IPS-NIHi7 (cell line): ENCODE results near the gene ANKRD55.
A peak's percentile ranks its signal among the peaks of the same experiment; 100 is the strongest.
"Not testable (repeated sequence)": the region's sequence is repeated elsewhere in the genome, so short reads cannot be mapped to it uniquely, and the experiment has no call there.

ENCODE experiments used
- DNase-seq: peaks from one replicate; pipeline ENCODE4 v3.0.0; 2012; ENCODE audit warnings: mixed read lengths; ENCODE audit errors: extremely low spot score

Gene ANKRD55

DNA sequence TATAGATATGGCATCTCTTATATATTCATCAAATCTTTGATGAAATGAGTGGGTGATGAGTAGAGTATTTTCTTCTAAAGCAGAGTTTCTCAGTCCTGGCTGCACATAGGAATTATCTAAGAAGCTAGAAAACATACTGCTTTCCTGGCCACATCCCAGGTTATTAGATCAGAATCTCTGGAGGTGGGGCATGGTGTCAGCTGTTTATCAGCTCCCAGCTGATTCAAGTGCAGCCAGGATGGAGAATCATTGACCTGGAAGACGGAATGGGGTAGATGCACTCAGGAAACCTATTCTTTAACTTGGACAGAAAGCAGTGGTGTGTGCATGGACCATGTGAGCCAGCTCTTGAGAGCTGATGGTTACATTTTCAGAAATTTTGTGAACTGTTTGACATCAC is 130.2 kb downstream of the ANKRD55 start:
- DNase-seq = no peak

GRCh38 chr5:56102207-56102606 is 130.9 kb downstream of the ANKRD55 start:
- DNase-seq = not testable (repeated sequence)

- DNase-seq = no peak
Measured at GRCh38 chr5:56101180-56101579, 131.9 kb downstream of the ANKRD55 start.

- DNase-seq = no peak
Measured at GRCh38 chr5:56100439-56101176, 132.5 kb downstream of the ANKRD55 start.

DNA sequence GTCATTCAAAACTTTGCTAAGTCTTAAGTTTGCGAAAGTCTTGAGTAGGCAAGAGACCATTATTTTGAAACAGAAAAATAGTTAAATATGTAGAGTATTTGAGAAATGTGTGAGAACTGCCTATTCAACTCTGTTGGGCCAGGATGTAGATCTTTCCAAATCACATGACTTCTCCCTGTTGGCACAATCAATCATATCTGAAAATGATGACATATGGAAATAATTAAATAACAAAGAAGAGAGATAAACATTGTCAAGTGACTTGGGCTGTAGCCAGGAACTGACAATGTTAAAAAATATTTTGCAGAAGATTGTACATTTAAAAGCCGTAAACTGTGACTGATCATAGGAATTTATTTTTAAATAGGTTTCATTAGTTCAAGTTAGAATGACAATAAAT is 133.8 kb downstream of the ANKRD55 start:
- DNase-seq = no peak

DNA sequence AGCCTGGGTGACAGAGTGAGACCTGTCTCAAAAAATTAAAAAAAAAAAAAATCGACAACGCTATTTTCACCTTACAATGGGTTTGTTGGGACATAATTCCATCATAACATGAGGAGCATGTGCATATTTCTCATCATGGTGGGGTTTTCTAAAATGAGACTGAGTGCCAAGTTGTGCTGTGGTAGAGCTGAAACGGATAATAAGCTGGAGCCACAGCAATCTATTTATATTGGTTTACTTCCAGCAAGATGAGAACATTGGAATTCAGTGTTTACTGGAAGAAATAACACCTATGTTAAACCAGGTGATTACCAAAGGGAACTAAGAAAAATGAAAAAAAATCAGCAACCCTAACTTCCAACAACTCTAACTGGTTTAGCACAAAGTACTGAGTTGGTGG is 136.1 kb downstream of the ANKRD55 start:
- DNase-seq = no peak

DNA sequence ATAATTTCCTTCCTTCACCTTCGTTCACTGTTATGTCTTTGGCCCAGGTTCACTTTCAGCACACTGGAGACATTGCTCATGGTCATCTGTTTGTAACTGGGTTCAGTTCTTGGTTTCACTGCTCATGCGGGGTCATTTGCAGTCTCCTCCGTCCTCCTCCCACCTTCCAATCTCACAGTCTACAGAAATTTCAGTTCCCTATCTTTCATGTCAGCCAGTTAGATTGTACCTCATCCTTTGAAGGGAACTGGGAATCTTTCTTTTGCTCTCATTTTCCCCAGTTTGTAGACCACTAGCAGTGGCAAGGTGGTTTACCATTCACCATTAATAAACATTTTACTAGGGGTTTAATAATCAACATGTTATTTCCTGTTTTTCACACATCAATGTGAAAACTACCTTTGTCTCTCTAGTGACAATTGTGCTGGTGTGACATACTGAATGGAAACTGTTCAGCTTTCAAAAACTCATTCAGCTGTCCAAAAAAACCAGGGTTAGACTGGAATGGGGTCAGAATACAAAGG is 137.5 kb downstream of the ANKRD55 start:
- DNase-seq = no peak

DNA sequence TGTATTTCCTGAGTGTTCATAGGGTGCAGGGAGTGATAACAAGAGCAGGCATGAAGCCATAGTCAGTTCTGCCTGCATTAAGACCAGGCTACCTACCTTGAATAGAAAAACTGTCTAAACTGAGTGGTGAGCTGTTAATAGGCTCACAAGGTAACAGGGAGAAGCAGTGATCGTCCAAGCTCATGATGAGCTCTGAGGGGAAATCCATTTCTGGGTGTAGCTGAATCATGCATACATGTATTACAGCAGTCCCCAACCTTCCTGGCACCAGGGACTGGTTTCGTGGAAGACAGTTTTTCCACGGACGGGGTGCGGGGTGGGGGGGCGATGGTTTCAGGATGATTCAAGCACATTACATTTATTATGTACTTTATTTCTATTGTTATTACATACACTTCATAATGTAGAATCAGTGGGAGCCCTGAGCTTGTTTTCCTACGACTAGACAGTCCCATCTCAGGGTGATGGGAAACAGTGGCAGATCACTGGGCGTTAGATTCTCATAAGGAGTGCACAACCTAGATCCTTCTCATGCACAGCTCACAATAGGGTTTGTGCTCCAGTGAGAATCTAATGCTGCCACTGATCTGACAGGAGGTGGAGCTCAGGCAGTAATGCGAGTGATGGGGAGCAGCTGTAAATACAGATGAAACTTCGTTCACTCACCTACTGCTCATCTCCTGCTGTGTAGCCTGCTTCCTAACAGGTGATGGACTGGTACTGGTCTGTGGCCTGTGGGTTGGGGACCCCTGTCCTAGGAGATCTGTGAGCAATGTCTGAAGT is 138.4 kb downstream of the ANKRD55 start:
- DNase-seq = no peak

- DNase-seq = no peak
Measured at GRCh38 chr5:56093970-56094369, 139.2 kb downstream of the ANKRD55 start.

GRCh38 chr5:56092115-56092514 is 141.0 kb downstream of the ANKRD55 start:
- no peak for DNase-seq

DNA sequence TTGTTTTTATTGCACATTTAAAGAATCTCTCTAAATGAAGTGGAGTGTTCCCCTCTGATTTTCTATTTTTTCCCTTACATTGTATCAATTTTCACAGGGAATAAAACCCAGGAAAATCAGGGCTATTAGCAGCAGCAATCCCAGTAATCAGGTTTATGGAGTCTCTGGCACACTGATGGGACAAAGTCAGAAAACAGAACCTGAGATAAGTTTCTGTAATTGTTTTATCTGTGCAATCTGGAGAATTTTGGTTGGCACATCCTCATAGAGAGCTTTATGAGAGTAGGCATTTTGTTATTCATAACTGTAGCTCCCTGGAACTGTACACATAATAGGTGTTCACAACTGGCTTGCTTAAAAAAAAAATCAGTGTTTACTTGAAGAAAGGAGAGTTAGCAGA is 141.5 kb downstream of the ANKRD55 start:
- no peak for DNase-seq

DNA sequence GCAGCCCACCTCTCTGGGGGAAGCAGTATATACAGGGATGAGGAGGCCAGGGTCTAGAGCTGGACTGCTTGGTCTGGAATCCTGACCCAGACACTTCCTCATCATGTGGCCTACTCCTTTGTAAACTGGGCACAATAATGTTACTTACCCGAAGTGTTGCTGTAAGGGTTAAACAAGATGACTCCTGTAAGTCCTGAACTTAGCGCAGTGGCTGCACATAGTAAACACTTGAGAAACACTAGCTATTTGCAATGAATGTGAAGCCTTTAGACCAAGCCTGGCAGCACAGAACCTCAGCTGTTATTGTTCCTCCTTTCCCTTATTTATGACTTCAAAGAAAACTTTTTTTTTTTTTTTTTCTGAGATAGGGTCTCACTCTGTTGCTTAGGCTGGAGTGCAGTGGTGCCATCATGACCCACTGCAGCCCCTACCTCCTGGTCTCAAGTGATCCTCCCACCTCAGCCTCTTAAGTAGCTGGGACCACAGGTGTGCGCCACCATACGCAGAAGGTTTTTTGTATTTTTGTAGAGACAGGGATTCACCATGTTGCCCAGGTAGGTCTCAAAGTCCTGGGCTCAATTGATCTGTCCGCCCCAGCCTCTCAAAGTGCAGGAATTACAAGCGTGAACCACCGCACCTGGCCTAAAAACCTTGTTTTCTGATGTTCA is 142.2 kb downstream of the ANKRD55 start:
- no peak for DNase-seq

GRCh38 chr5:56088967-56089829 is 143.9 kb downstream of the ANKRD55 start:
- DNase-seq = peak; percentile 49

DNA sequence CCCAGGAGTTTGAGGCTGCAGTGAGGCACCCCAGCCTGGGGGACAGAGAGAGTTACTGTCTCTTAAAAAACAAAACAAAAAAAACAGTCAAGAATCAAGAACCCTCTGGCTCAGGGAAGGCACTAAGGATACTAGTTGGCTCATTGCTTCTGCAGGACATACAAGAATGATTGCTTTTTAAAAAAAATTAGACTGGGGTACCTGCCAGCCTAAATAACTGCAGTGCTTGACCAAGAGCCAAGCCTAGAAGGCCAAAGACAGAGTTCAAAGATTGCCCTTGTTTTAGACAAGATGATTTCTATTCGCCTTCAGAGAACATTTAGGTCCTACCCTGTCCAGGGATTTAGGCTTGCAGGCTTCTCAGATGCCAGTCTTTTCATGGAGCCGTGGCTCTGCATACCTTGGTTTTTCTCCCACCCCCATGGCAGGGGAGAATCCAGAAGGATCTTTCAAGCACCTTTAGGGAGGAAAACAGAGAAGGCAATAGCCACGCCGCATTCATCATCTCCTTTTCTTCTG is 144.6 kb downstream of the ANKRD55 start:
- DNase-seq = no peak

- DNase-seq = no peak
Measured at GRCh38 chr5:56085193-56085592, 147.9 kb downstream of the ANKRD55 start.

DNA sequence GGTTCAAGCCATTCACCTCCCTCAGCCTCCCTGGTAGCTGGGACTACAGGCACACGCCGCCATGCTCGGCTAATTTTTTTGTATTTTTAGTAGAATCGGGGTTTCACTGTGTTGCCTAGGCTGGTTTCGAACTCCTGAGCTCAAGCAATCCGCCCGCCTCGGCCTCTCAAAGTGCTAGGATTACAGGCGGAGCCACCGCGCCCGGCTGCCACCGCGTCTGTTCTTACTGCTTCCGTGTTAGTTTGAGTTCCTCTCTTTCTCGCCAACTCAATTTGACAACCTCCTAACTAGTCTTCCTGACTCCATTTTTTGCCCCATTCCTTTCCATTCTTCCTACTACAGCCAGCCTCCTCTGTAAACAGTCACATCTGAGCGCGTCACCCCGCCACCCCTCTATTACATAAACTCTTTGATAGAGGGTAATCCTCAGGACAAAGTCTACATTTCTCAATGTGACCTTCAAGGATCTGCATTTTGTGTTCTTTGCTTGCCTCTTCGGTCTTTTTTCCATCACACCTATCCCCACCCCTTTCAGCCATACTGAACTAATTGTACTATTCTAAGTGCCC is 149.8 kb downstream of the ANKRD55 start:
- no peak for DNase-seq

DNA sequence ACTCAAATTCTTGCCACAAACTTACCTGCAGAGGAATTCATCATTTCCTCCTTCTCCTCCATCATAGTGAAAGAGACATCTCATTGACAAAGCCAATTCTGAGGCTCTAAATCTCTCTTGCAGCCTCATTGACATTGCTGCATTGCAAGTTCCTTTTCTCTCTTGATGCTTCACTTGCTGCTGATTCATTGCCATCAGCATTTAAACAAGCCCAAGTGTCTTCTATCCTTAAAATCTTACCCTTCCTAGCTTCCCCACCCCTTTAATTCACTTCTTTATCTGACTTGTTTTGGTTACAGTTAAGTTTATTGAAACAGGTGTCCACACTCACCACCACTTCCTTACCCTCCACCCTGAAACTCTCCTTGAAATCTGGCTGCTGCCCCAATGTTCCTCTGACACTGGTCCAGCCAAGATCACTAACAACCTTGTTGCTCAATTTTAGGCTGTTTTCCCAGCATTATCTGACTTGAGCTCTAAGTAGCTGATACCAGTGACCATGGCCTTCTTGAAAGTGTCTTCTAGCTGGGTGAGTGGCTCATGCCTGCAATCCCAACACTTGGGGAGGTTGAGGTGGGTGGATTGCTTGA is 152.0 kb downstream of the ANKRD55 start:
- not testable (repeated sequence) for DNase-seq

DNA sequence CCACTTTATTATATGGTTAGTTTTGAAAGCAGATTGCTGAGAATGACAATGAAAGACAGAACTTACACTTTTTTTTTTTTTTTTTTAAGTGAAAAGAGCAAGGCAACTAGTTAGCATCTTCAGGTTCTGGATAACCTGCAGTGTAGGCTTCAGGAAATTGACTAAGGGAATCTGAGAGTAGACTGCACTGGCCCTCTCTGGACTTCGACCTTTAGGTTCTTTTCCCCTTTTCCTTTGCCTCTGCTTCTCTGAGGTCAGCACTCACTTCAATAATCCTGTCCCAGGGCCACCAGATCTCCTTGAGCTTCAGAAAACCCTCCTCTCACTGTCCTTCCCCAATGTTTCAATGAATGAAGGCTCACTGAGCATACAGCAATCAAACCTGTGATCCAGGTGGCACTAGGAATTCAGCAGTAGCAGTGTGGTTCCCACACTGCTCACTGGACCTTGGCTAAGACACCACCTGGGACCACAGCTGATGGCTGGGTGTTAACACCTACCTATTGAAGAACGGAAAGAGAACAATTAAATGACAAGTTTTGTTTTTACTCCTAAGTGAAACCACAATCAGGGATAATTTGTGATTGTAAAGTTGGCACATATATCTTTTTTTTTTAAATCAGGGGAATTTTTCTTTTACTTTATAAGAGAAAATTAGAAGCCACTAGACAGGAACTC is 152.6 kb downstream of the ANKRD55 start:
- DNase-seq = no peak

GRCh38 chr5:56079157-56079500 is 154.0 kb downstream of the ANKRD55 start:
- DNase-seq = not testable (repeated sequence)
